ENCODE measurements around the gene CDHR2. TPM values are rescaled to one million over a fixed set of nuclear protein-coding genes. Genes with fewer than 3 reads are reported as not detected.

CDHR2 gene
- total and polyA plus RNA-seq, 2 of the 13 experiments (the other 11 are each of a cell fraction or from before 2014, with no cell fraction given) = 17.9 to 20.9 TPM

DNA sequence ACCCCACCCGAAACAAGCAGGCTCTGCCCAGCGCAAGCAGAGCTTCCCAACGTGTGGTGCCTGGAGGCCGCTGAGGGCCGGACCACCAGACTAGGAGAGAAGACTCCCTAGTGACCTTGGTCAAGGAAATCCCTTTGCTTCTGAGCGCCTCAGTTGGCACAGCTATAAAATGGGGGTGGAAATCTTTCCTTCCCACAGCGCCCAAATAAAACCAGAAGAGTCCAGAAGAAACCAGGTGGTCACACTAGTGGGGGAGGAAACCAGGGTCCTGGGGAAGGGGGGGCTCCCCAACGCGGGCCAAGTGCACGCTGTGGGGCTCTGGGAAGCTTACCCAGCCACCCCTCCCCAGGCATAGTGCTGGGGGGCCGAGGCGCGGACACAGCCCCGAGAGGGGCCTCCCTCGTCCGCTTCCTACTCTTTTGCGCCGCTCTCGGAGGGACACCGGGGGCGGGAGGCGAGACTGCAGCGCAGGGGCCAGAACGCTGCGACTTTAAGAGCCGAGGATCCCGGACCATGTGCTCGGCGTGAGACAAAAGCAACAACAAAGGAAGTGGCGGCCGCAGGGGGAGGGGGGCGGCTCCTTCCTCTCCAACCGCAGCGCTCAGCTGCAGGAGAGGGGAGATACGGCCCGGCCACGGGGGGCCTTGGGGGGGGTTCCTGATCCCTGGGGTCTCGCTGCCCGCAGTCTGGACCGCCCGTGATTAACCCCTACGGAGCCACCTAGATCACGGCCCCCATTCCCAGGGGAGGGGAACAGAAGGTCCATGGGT is 12.8 kb upstream of the CDHR2 start:
- POLR2A ChIA-PET = interaction anchor here (0.7 to 7.9 kb wide), 17 partner anchors 9 to 551 kb away, joined by 3 to 212 read pairs (median 4); partner anchors contain the start of genes CDHR2, CLTB, FAF2 and FGFR4
- H3K4me3 ChIP-seq (replicated peaks in 1 of 3; ENCODE audit: insufficient read depth in 1 of 3, low read depth in 2 of 3, low read length in 3 of 3) = peak overlapping the region; percentile 90 to 98 (median 97)
- H3K27me3 ChIP-seq (ENCODE audit: control insufficient read depth in 1 of 2, insufficient read depth in 2 of 2, low read length in 2 of 2) = no peaks in the 10 kb centered on the region; a peak in 1 of 5 replicates
- in situ Hi-C loops (cut with HindIII; ENCODE audit: extremely low pct_ligation_motif_present, low pct_unique_long_range_greater_than_20kb) = loop anchor here (5.0 to 25.0 kb wide), 2 partner anchors 119 to 826 kb away; partner anchors contain the start of genes CLTB, LMAN2 and RGS14
- peaks cover 40% of the 10 kb centered on the region for H3K79me2 ChIP-seq (ENCODE audit: insufficient read depth, low read length)
- DNase-seq (ENCODE audit: low spot score) (peak; percentile 59), FAIRE-seq (no peak), ATAC-seq (peak; percentile 43)
- H3K27ac ChIP-seq (ENCODE audit: extremely low read length, insufficient read depth, low read length) = peak overlapping the region; percentile 95
- BruUV-seq (replicated peaks) = TSS peak; percentile 57
- CTCF ChIA-PET (ENCODE audit: low intra/inter-chr PET ratio, low total read pairs) = no interaction called here
- no peaks in the 10 kb centered on the region for H3K9me3 ChIP-seq (ENCODE audit: low read length)
- peaks cover 32% of the 10 kb centered on the region for H4K20me1 ChIP-seq (ENCODE audit: insufficient read depth, low read length)
- peak overlapping the region; percentile 91 for H3K9ac ChIP-seq (ENCODE audit: insufficient read depth, low read depth, low read length)
- H3K36me3 ChIP-seq (replicated peaks in 1 of 2; ENCODE audit: control insufficient read depth in 1 of 2, insufficient read depth in 2 of 2, low read length in 2 of 2) = peaks cover 5 to 24% of the 10 kb centered on the region in 2 experiments
- WGBS (ENCODE audit: low lambda C conversion rate) = 0% methylated on average over 8 of the region's 43 CpGs
- peaks cover 56% of the 10 kb centered on the region for H3K4me1 ChIP-seq (ENCODE audit: insufficient read depth, low read length)
- intact Hi-C loops (cut with micrococcal nuclease; ENCODE audit: unreplicated experiment) = no loop called here
- peak overlapping the region; percentile 91 for H3K4me2 ChIP-seq (ENCODE audit: low read depth, low read length)
- H2AFZ ChIP-seq (ENCODE audit: low read length) = no peak overlapping the region
- TF ChIP-seq ARNTL (CRISPR knock-in tag; IDR thresholded peaks at IDR 0.05) (0 out of 2 replicates have a peak, but pooled peaks have one; percentile 41), ZNF546 (CRISPR knock-in tag; conservative IDR thresholded peaks at IDR 0.05) (peak; percentile 24; the same call in 1 of the 2 replicates), GABPA (IDR thresholded peaks at IDR 0.05; ENCODE audit: low read depth, low read length) (no peak), GABPA (CRISPR knock-in tag; IDR thresholded peaks at IDR 0.05; ENCODE audit: low read depth) (0 out of 2 replicates have a peak, but pooled peaks have one; percentile 4), AGO2 (optimal IDR thresholded peaks at IDR 0.05; ENCODE audit: low read depth, low read length) (peak; percentile 59), POLR2AphosphoS5 (IDR thresholded peaks at IDR 0.05; ENCODE audit: low read depth, low read length) (peak; percentile 33; the same call in 1 of the 2 replicates), ZNF256 (CRISPR knock-in tag; conservative IDR thresholded peaks at IDR 0.05) (no peak), MED13 (CRISPR knock-in tag; IDR thresholded peaks at IDR 0.05) (no peak), SOX13 (IDR thresholded peaks at IDR 0.05) (peak; percentile 48; the same call in 1 of the 2 replicates), SOX13 (CRISPR knock-in tag; conservative IDR thresholded peaks at IDR 0.05 in 1 of 2, IDR thresholded peaks at IDR 0.05 in 1 of 2) (no peak; a peak in 1 of 4 replicates), DMAP1 (CRISPR knock-in tag; IDR thresholded peaks at IDR 0.05) (peak; percentile 85), TAF1 (CRISPR knock-in tag; IDR thresholded peaks at IDR 0.05) (0 out of 2 replicates have a peak, but pooled peaks have one; percentile 32), MYC (CRISPR knock-in tag; IDR thresholded peaks at IDR 0.05; ENCODE audit: borderline replicate concordance) (peak; percentile 93)
- TF ChIP-seq, protein P1, sequence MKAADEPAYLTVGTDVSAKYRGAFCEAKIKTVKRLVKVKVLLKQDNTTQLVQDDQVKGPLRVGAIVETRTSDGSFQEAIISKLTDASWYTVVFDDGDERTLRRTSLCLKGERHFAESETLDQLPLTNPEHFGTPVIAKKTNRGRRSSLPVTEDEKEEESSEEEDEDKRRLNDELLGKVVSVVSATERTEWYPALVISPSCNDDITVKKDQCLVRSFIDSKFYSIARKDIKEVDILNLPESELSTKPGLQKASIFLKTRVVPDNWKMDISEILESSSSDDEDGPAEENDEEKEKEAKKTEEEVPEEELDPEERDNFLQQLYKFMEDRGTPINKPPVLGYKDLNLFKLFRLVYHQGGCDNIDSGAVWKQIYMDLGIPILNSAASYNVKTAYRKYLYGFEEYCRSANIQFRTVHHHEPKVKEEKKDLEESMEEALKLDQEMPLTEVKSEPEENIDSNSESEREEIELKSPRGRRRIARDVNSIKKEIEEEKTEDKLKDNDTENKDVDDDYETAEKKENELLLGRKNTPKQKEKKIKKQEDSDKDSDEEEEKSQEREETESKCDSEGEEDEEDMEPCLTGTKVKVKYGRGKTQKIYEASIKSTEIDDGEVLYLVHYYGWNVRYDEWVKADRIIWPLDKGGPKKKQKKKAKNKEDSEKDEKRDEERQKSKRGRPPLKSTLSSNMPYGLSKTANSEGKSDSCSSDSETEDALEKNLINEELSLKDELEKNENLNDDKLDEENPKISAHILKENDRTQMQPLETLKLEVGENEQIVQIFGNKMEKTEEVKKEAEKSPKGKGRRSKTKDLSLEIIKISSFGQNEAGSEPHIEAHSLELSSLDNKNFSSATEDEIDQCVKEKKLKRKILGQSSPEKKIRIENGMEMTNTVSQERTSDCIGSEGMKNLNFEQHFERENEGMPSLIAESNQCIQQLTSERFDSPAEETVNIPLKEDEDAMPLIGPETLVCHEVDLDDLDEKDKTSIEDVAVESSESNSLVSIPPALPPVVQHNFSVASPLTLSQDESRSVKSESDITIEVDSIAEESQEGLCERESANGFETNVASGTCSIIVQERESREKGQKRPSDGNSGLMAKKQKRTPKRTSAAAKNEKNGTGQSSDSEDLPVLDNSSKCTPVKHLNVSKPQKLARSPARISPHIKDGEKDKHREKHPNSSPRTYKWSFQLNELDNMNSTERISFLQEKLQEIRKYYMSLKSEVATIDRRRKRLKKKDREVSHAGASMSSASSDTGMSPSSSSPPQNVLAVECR (CRISPR knock-in tag; IDR thresholded peaks at IDR 0.05; ENCODE audit: borderline replicate concordance) = peak; percentile 49
- TF ChIP-seq, protein P2, sequence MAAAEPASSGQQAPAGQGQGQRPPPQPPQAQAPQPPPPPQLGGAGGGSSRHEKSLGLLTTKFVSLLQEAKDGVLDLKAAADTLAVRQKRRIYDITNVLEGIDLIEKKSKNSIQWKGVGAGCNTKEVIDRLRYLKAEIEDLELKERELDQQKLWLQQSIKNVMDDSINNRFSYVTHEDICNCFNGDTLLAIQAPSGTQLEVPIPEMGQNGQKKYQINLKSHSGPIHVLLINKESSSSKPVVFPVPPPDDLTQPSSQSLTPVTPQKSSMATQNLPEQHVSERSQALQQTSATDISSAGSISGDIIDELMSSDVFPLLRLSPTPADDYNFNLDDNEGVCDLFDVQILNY (CRISPR knock-in tag; conservative IDR thresholded peaks at IDR 0.05) = no peak
- TF ChIP-seq, protein P3, sequence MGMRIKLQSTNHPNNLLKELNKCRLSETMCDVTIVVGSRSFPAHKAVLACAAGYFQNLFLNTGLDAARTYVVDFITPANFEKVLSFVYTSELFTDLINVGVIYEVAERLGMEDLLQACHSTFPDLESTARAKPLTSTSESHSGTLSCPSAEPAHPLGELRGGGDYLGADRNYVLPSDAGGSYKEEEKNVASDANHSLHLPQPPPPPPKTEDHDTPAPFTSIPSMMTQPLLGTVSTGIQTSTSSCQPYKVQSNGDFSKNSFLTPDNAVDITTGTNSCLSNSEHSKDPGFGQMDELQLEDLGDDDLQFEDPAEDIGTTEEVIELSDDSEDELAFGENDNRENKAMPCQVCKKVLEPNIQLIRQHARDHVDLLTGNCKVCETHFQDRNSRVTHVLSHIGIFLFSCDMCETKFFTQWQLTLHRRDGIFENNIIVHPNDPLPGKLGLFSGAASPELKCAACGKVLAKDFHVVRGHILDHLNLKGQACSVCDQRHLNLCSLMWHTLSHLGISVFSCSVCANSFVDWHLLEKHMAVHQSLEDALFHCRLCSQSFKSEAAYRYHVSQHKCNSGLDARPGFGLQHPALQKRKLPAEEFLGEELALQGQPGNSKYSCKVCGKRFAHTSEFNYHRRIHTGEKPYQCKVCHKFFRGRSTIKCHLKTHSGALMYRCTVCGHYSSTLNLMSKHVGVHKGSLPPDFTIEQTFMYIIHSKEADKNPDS (CRISPR knock-in tag; IDR thresholded peaks at IDR 0.05) = 0 out of 2 replicates have a peak, but pooled peaks have one; percentile 24

Data from HepG2 (cell line).